PFSK-1 (cell line): ENCODE results near the gene TNFRSF1B.

Experiments
- FOXP2 ChIP-seq: optimal IDR thresholded peaks from 2 replicates; pipeline ENCODE3; 2011; ENCODE audit warnings: borderline replicate concordance, control low read depth, inconsistent platforms; ENCODE audit not compliant: insufficient read depth; ENCODE audit errors: extremely low read length, extremely low read depth
- POLR2AphosphoS5 ChIP-seq: IDR thresholded peaks from 2 replicates; pipeline ENCODE4 v1.6.1; 2012; ENCODE audit warnings: low read depth, mild to moderate bottlenecking, control low read depth, low read length, moderate library complexity
- SIN3A ChIP-seq: IDR thresholded peaks from 2 replicates; pipeline ENCODE4 v1.6.1; 2012; ENCODE audit warnings: mild to moderate bottlenecking, low read length, moderate library complexity, borderline replicate concordance; ENCODE audit not compliant: insufficient read depth
- TAF1 ChIP-seq: IDR thresholded peaks from 2 replicates; pipeline ENCODE4 v1.6.1; 2012; ENCODE audit warnings: low read length, control low read depth, borderline replicate concordance; ENCODE audit not compliant: insufficient read depth
- TF ChIP-seq, protein P1 (sequence below), 2 experiments: IDR thresholded peaks; 2 replicates each; pipeline versions ENCODE4 v1.6.1 to v1.8.0; 2011 to 2012; ENCODE audit warnings: low read depth in 2 of 2, low read length in 2 of 2, control low read depth in 1 of 2, inconsistent platforms in 1 of 2, mild to moderate bottlenecking in 1 of 2, moderate library complexity in 1 of 2; ENCODE audit not compliant: insufficient read depth in 1 of 2

Gene TNFRSF1B

GRCh38 chr1:12245733-12246132 is 78.9 kb downstream of the TNFRSF1B start:
- TF ChIP-seq, protein P1, sequence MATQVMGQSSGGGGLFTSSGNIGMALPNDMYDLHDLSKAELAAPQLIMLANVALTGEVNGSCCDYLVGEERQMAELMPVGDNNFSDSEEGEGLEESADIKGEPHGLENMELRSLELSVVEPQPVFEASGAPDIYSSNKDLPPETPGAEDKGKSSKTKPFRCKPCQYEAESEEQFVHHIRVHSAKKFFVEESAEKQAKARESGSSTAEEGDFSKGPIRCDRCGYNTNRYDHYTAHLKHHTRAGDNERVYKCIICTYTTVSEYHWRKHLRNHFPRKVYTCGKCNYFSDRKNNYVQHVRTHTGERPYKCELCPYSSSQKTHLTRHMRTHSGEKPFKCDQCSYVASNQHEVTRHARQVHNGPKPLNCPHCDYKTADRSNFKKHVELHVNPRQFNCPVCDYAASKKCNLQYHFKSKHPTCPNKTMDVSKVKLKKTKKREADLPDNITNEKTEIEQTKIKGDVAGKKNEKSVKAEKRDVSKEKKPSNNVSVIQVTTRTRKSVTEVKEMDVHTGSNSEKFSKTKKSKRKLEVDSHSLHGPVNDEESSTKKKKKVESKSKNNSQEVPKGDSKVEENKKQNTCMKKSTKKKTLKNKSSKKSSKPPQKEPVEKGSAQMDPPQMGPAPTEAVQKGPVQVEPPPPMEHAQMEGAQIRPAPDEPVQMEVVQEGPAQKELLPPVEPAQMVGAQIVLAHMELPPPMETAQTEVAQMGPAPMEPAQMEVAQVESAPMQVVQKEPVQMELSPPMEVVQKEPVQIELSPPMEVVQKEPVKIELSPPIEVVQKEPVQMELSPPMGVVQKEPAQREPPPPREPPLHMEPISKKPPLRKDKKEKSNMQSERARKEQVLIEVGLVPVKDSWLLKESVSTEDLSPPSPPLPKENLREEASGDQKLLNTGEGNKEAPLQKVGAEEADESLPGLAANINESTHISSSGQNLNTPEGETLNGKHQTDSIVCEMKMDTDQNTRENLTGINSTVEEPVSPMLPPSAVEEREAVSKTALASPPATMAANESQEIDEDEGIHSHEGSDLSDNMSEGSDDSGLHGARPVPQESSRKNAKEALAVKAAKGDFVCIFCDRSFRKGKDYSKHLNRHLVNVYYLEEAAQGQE (IDR thresholded peaks at IDR 0.05; ENCODE audit: insufficient read depth in 1 of 2, low read depth in 2 of 2, low read length in 2 of 2) = no peak
- TF ChIP-seq POLR2AphosphoS5 (no peak), FOXP2 (no peak), TAF1 (no peak), SIN3A (no peak)

DNA sequence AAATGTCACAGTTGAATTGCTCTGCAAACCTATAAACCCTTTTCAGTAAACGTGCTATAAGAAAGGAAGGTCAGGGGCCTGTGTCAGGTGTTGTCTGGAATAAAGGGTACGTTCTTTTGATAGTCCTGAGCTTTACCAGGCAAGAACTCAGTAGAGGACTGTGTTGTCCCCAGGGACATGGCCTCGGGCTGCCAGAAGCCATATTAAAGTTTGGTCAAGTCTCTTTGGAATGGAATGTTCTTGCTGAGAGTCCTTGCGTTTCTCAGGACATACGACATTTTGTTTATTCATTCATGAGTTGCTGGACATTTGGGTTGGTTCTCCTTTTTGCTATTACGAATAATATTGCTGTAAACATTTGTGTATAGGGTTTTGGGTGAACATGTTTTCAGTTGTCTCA is 79.8 kb downstream of the TNFRSF1B start:
- TF ChIP-seq POLR2AphosphoS5 (no peak), SIN3A (no peak), TAF1 (no peak), FOXP2 (no peak)
- TF ChIP-seq, protein P1 (IDR thresholded peaks at IDR 0.05; ENCODE audit: insufficient read depth in 1 of 2, low read depth in 2 of 2, low read length in 2 of 2) = no peak

GRCh38 chr1:12249181-12249580 is 82.4 kb downstream of the TNFRSF1B start:
- TF ChIP-seq POLR2AphosphoS5 (no peak), SIN3A (no peak), TAF1 (no peak), FOXP2 (no peak)
- TF ChIP-seq, protein P1 (IDR thresholded peaks at IDR 0.05; ENCODE audit: insufficient read depth in 1 of 2, low read depth in 2 of 2, low read length in 2 of 2) = no peak

DNA sequence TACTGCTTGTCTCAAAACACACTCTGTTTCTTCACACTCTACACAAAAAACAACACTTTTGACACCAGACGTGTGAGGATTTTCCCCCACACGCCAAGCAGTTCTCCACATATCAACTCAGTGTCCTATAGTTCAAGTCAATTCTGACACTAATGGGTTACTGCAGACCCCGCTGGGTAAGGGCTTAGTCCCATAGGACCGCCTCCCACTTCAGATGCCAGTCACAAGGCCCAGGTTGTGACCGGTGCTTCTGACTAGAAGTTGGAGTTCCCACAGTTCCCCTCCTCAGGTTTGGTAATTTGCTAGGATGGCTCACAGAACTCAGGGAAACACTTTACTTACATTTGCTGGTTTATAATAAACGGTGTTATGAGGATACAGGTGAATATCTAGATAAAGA is 83.0 kb downstream of the TNFRSF1B start:
- no peak for TF ChIP-seq TAF1
- no peak for TF ChIP-seq POLR2AphosphoS5
- TF ChIP-seq SIN3A = no peak

DNA sequence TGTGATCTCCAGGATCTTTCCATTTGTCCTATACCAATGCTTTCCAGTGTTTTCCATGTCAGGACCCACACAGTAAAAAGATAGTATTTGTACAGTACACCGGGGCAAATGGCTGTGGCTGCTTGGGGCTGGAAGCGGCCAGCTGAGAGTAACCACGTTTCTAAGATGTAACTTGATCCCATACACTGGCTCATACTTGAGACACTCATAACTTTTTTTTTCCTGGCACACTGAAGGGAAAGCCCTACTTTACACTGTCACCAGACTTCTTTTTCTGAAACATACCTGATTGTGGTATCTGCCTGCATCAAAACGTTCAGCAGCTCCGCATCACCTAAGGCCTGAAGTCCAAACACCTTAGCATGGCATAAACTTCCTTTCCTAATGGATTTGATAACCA is 84.7 kb downstream of the TNFRSF1B start:
- TF ChIP-seq SIN3A (no peak), TAF1 (no peak), POLR2AphosphoS5 (no peak), FOXP2 (no peak)
- TF ChIP-seq, protein P1 (IDR thresholded peaks at IDR 0.05; ENCODE audit: insufficient read depth in 1 of 2, low read depth in 2 of 2, low read length in 2 of 2) = no peak
